Activated T-cell treated with anti-CD3 and anti-CD28 coated beads, Interleukin-2, amount 50 U/mL, for 72 hours (primary cell): ENCODE data around the gene KLRF1. TPM values are rescaled to one million over a fixed set of nuclear protein-coding genes. Genes with fewer than 3 reads are reported as not detected.

Source experiments
- ATAC-seq, 2 donors: fragments of 150-1000 bp; cut with Tn5 transposase; replicated peaks in 1 of 2; 2 replicates each; pipeline ENCODE4 v1.10.0; 2021; ENCODE audit warnings: moderate library complexity in 2 of 2, mild to moderate bottlenecking in 1 of 2
- DNase-seq, 2 donors: peaks; one replicate each; pipeline ENCODE4 v3.0.0; 2021 to 2022; ENCODE audit warnings: mixed read lengths in 1 of 2
- H3K27ac Mint-ChIP-seq: one replicate; pipeline ENCODE4 v1.8.0; 2022; ENCODE audit warnings: mild to moderate bottlenecking, moderate library complexity, mixed read lengths
- H3K27me3 Mint-ChIP-seq: one replicate; pipeline ENCODE4 v1.8.0; 2022; ENCODE audit warnings: low read depth, mixed read lengths
- H3K36me3 Mint-ChIP-seq, 2 donors: one replicate each; pipeline ENCODE4 v1.8.0; 2022; ENCODE audit warnings: mixed read lengths in 2 of 2, mild to moderate bottlenecking in 1 of 2; ENCODE audit not compliant: insufficient read depth in 2 of 2
- H3K4me1 Mint-ChIP-seq: one replicate; pipeline ENCODE4 v1.8.0; 2022; ENCODE audit warnings: low read depth, mixed read lengths
- H3K4me3 Mint-ChIP-seq, 2 donors: one replicate each; pipeline ENCODE4 v1.8.0; 2022; ENCODE audit warnings: mild to moderate bottlenecking in 2 of 2, mixed read lengths in 2 of 2, moderate library complexity in 2 of 2
- H3K9me3 Mint-ChIP-seq, 2 donors: one replicate each; pipeline ENCODE4 v1.8.0; 2022; ENCODE audit warnings: mixed read lengths in 2 of 2
- total RNA-seq, 2 donors: library from RNA; stranded (reverse); gene quantifications; one replicate each; pipeline ENCODE4 v1.2.3, GENCODE V29; 2022

KLRF1 gene
- total RNA-seq, 2 donors from 2014 or later, result 0.29 to 0.72 TPM

DNA sequence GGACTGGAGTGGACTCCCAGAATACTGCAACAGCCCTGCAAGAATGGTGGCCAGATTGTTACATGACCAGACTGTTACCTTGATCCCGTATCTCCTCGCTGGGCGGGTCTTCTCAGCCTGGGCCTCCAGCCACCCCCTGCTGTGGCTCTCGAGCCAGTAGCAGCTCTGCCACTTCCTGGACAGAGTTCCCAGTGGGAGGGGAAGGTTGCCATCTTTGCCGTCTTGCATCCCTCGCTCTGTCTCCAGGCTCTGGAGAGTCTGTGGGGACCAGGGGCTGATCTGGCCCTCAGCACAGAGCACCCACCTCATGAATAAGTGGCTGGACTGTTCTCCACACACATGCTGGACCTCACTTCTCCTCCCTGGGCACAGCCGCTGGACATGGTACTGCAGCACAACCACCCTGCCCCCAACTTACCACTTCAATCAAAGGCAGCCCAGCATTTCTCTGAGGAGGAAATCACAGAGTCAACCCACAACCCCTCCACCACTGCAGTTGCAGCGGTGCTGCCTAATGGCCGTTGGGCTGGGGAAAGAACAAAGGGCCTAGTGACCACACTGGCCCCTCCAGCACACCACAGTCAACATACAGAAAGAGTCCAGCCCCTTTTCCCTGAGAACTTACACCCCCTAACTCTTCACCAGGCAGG, 6.9 kb upstream of the KLRF1 start:
- no peak overlapping the region for H3K4me3 Mint-ChIP-seq
- ATAC-seq (no peak), DNase-seq (no peak)
- H3K36me3 Mint-ChIP-seq, result no peaks in the 10 kb centered on the region
- H3K4me1 Mint-ChIP-seq, result no peaks in the 10 kb centered on the region
- H3K27me3 Mint-ChIP-seq, result peaks cover 37% of the 10 kb centered on the region
- peaks cover 0 to 3% of the 10 kb centered on the region in 2 donors for H3K9me3 Mint-ChIP-seq
- H3K27ac Mint-ChIP-seq, result no peak overlapping the region

DNA sequence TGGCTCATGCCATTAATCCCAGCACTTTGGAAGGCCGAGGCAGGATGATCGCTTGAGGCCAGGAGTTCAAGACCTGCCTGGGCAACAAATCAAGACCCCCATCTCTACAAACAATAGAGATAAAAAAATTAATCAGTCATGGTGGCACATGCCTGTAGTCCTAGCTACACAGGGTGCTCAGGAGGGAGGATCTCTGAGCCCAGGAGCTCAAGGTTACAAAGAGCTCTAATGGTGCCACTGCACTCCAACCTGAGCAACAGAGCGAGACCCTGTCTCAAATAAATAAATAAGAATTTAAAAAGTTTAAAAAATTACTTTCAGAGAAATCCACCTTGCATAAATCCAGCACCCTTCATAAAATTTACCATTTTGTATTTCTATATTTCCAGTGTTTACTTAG, 2.2 kb downstream of the KLRF1 start:
- H3K4me3 Mint-ChIP-seq, result no peak overlapping the region

DNA sequence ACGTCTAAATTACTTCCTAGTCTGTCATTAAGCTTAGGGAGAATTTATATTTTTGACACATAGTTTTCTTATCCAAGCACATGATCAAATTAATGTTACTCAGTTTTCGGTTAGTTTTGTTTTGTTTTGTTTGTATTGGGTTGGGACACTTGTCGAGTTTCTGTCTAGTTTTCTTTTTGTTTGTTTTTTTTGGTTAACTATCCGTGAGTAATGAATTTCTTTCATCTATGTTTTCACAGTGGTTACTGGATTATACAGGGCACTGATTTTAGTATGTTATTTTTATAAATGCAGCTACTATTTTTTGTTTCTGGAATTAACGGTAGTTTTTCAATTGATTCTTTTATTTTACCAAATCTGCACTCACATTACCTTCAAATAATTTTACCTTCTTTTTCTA, 2.7 kb downstream of the KLRF1 start:
- Mint-ChIP-seq H3K4me3 (peak overlapping the region in 1 of 2 donors; percentile 22), H3K27me3 (no peaks in the 10 kb centered on the region), H3K27ac (peak overlapping the region; percentile 82), H3K9me3 (no peaks in the 10 kb centered on the region), H3K4me1 (no peaks in the 10 kb centered on the region), H3K36me3 (no peaks in the 10 kb centered on the region)
- DNase-seq (no peak), ATAC-seq (no peak)

More for the DNA sequence above, 2.2 kb downstream of the KLRF1 start:
- no peaks in the 10 kb centered on the region for H3K4me1 Mint-ChIP-seq
- no peaks in the 10 kb centered on the region for H3K36me3 Mint-ChIP-seq
- no peaks in the 10 kb centered on the region for H3K27me3 Mint-ChIP-seq
- H3K27ac Mint-ChIP-seq, result peak overlapping the region; percentile 82
- DNase-seq (no peak), ATAC-seq (no peak)
- H3K9me3 Mint-ChIP-seq, result no peaks in the 10 kb centered on the region

DNA sequence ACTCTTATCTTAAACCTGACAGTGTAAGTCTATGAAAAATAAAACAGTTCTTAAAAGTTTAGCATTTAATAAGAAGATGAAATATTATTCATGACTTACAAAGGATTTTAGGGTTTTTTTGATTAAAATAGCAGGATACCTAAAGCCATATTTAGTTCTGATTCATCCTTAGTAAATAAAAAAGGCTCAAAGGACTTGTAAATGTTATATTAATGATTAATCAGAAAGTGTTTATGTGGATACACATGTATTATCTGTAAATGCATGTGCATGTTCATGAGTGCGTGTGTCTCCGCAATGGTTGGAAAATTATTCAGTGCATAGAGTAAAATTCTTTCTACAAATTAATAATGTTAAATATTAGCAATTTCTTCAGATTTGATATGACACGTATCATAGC, 4.4 kb downstream of the KLRF1 start:
- no peaks in the 10 kb centered on the region for H3K9me3 Mint-ChIP-seq
- ATAC-seq (no peak), DNase-seq (no peak)
- no peaks in the 10 kb centered on the region for H3K27me3 Mint-ChIP-seq
- no peaks in the 10 kb centered on the region for H3K36me3 Mint-ChIP-seq
- H3K27ac Mint-ChIP-seq, result no peak overlapping the region
- no peak overlapping the region for H3K4me3 Mint-ChIP-seq
- H3K4me1 Mint-ChIP-seq, result no peaks in the 10 kb centered on the region

DNA sequence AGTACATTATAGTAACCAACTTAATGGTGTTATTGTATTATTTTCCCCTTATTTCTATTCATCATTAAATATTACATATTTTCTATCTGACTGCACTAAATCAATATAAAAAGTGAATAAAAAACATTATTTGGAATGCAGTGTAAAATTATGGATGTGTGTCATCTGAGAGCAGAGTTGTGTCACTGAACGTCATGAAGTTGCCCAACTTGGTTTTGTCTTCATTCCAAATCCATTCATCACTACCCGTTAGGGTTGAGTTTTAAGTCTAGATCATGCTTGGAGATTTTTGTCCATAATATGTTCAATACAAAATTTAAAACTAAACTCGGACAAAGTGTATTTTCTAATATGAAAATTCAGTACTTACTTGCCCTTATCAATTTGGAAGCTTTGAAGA, 16.1 kb downstream of the KLRF1 start:
- no peak for DNase-seq
- Mint-ChIP-seq H3K9me3 (peaks cover 13 to 17% of the 10 kb centered on the region in 2 donors), H3K4me3 (no peak overlapping the region), H3K36me3 (peaks cover 7 to 10% of the 10 kb centered on the region in 2 donors), H3K27me3 (no peaks in the 10 kb centered on the region), H3K4me1 (no peaks in the 10 kb centered on the region), H3K27ac (no peak overlapping the region)
- ATAC-seq, result no peak

DNA sequence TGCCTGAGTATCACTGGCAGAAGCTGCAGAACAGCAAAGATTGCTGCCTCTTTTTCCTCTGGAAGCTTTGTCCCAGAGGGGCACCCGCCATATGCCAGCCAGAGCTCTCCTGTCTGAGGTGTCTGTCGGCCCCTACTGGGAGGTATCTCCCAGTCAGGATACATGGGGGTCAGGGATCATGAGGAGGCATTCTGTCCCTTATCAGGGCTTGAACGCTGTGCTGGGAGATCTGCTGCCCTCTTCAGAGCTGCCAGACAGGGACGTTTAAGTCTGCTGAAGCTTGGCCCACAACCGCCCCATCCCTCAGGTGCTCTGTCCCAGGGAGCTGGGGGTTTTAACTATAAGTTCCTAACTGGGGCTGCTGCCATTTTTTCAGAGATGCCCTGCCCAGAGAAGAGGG, 21.6 kb downstream of the KLRF1 start:
- DNase-seq, result no peak
- no peak for ATAC-seq
- Mint-ChIP-seq H3K4me3 (no peak overlapping the region), H3K9me3 (peaks cover 14 to 19% of the 10 kb centered on the region in 2 donors), H3K27ac (peak overlapping the region; percentile 56), H3K4me1 (peaks cover 10% of the 10 kb centered on the region), H3K27me3 (no peaks in the 10 kb centered on the region), H3K36me3 (peaks cover 15 to 29% of the 10 kb centered on the region in 2 donors)

DNA sequence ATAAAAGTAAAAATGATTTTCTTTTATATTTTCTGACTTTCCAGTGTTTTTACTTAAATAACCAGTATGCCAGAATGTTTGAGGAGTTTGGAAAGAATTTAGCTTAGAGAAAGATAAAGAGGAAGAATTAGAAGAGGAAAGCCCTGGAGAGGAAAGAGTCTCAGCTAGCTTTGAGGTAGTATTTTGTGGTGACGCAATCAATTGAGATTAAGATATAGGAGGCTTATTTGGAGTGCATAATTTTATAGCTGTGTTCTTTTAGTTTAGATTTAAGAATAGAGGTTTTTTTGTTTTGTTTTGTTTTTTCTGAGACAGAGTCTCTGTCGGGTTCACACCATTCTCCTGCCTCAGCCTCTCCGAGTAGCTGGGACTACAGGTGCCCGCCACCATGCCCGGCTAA, 23.8 kb downstream of the KLRF1 start:
- DNase-seq, result no peak
- Mint-ChIP-seq H3K27ac (peak overlapping the region; percentile 61), H3K9me3 (peaks cover 14 to 15% of the 10 kb centered on the region in 2 donors), H3K36me3 (peaks cover 16 to 35% of the 10 kb centered on the region in 2 donors), H3K27me3 (no peaks in the 10 kb centered on the region), H3K4me3 (no peak overlapping the region), H3K4me1 (peaks cover 10% of the 10 kb centered on the region)
- no peak for ATAC-seq

DNA sequence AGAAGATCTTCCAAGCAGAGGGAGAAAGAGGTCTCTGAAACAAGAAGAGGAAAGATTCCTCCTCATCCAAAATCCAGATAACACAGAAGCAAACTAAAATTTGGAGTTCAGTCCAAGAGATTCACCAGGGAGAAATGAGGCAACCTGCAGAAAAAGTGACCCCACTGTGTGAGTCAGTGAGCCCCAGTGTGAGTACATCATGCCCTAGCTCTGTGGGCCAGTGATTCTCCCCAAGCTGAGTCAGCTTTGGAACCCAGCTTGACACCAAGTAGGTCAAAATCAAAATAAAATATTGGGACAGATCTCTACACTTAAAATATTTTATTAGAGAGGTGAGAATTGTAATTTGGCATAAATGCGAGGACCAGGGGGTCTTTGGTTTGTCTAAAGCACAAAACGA, 24.6 kb downstream of the KLRF1 start:
- peaks cover 6 to 9% of the 10 kb centered on the region in 2 donors for H3K9me3 Mint-ChIP-seq
- no peak overlapping the region for H3K4me3 Mint-ChIP-seq
- DNase-seq (no peak), ATAC-seq (peak; percentile 57 to 59)
- H3K4me1 Mint-ChIP-seq, result peaks cover 10% of the 10 kb centered on the region
- H3K27ac Mint-ChIP-seq, result peak overlapping the region; percentile 33
- peaks cover 14 to 33% of the 10 kb centered on the region in 2 donors for H3K36me3 Mint-ChIP-seq
- no peaks in the 10 kb centered on the region for H3K27me3 Mint-ChIP-seq

DNA sequence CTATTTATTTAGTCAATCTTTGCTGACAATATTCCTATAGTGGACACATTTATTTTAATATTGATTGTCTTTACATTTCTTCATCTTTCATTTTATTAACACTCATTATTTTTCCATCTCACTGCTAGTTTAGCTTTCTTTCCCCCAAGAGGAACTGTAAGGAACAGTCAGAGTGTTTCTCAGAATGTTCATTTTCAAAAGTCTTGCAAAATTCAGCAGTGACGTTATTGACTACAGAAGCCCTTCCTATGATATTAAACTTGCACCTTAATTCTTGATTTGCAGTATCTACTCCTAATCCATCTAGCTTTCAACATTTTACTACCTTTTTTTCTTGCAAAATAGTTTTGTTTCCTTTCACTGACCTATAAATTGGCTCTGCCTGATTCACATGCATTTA, 28.9 kb downstream of the KLRF1 start:
- Mint-ChIP-seq H3K36me3 (peaks cover 9 to 27% of the 10 kb centered on the region in 2 donors), H3K27ac (peak overlapping the region; percentile 68), H3K9me3 (no peaks in the 10 kb centered on the region), H3K27me3 (no peaks in the 10 kb centered on the region), H3K4me3 (peak overlapping the region in 1 of 2 donors; percentile 31), H3K4me1 (peaks cover 36% of the 10 kb centered on the region)
- no peak for ATAC-seq
- DNase-seq, result no peak

DNA sequence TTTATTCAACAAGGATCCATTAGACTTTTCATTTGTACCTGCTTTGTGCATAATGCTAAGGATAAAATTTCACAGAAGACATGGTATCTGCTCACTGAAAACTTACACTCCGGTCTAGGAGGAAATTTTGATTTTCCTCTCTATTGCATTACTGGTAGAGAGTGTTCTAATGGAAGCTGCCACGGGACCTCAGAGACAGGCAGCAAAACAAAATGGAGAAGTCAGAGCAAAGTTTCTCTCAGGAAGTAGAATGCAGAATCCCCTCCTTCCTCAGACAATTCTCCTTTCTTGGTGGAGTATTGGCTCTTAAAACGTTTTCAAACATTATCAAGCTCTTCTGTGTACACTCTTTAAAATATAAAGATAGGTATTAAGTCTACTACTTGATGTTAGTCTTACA, 29.6 kb downstream of the KLRF1 start:
- Mint-ChIP-seq H3K27ac (no peak overlapping the region), H3K4me1 (peaks cover 38% of the 10 kb centered on the region), H3K27me3 (no peaks in the 10 kb centered on the region), H3K9me3 (no peaks in the 10 kb centered on the region), H3K36me3 (peaks cover 7 to 22% of the 10 kb centered on the region in 2 donors), H3K4me3 (no peak overlapping the region)
- DNase-seq (no peak), ATAC-seq (no peak)

DNA sequence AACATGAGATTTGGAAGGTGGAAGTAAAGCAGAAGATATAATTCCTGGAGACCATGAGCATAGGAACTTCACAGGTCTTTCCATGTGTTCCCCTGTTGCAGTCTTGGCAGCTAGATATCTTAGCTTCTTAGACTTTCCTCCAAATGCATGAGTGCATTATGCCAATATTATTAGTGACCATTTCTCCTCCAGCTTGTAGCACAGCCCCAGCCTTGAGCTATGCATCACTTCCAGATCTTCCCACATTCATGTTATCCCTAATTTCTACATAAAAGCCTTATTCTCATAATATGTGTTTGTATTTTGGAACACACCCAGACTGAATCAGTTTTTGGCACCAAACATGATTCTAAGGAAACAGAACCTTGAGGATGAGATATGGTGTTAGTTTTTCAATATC, 30.9 kb downstream of the KLRF1 start:
- Mint-ChIP-seq H3K27me3 (no peaks in the 10 kb centered on the region), H3K9me3 (no peaks in the 10 kb centered on the region), H3K4me1 (peaks cover 41% of the 10 kb centered on the region), H3K36me3 (peaks cover 11 to 22% of the 10 kb centered on the region in 2 donors), H3K4me3 (no peak overlapping the region), H3K27ac (no peak overlapping the region)
- DNase-seq (no peak), ATAC-seq (no peak)

DNA sequence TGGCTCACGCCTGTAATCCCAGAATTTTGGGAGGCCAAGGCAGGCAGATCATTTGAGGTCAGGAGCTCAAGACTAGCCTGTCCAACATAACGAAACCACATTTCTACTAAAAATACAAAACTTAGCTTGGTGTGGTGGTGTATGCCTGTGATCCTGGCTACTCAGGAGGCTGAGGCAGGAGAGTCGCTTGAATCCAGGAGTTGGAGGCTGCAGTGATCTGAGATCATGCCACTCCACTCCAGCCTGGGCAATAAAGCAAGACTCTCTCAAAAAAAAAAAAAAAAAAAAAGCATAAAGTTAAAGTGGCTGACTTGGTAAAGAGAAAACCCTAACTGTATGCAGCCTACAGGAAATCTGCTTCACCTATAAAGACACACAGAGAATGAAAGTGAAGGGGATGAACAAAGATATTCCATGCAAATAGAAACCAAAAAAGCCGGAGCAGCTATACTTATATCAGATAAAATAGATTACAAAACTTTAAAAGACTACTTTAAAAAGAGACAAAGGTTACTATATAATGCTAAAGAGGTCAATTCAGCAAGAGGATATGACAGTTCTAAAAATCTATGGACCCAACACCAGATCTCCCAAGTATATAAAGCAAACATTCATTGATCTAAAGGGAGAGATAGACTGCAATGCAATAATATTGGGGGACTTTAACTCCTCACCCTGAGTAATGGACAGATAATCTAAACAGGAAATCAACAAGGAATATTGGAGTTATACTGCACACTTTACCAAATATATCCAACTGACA, 37.8 kb downstream of the KLRF1 start:
- peaks cover 63% of the 10 kb centered on the region for H3K4me1 Mint-ChIP-seq
- peaks cover 9 to 22% of the 10 kb centered on the region in 2 donors for H3K36me3 Mint-ChIP-seq
- no peak for DNase-seq

DNA sequence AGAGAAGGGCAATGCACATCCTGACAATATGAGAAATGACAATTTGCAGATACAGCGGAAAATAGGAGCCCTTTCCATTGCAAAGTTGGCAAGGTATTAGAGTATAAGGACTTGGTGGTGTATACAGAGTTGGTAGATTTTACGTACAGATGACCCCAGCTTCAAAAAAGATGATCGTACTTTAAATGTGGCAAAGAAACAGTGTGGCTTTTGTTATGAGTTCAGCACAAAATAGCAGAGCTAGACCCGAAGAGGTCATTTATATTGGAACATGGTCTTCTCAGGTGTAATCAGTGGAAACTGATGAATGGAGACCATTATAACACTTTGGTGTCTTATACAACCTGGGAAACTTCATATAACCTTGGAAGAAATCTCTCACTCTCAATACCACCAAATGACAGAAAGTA, 39.6 kb downstream of the KLRF1 start:
- peaks cover 1 to 7% of the 10 kb centered on the region in 2 donors for H3K9me3 Mint-ChIP-seq
- H3K27ac Mint-ChIP-seq, result peak overlapping the region; percentile 99
- H3K27me3 Mint-ChIP-seq, result no peaks in the 10 kb centered on the region
- DNase-seq, result no peak
- H3K4me1 Mint-ChIP-seq, result peaks cover 62% of the 10 kb centered on the region
- H3K4me3 Mint-ChIP-seq, result peak overlapping the region; percentile 82 to 95
- no peak for ATAC-seq
- peaks cover 9 to 20% of the 10 kb centered on the region in 2 donors for H3K36me3 Mint-ChIP-seq

More for the DNA sequence above, 37.8 kb downstream of the KLRF1 start:
- Mint-ChIP-seq H3K27ac (peak overlapping the region; percentile 89), H3K27me3 (no peaks in the 10 kb centered on the region), H3K4me3 (peak overlapping the region; percentile 82 to 95), H3K9me3 (peaks cover 1 to 7% of the 10 kb centered on the region in 2 donors)
- ATAC-seq, result peak; percentile 47 to 48
